HL-60 (cell line): ENCODE results near the gene EEPD1.

Experiments
- DNase-seq, 2 experiments: peaks; one replicate each; pipeline ENCODE4 v3.0.0-alpha.2; 2010 to 2020; ENCODE audit warnings: low read depth in 1 of 2, low spot score in 1 of 2
- H3K27ac ChIP-seq: fragments of 250-450 bp; sonication (Bioruptor Pico); replicated peaks from 2 replicates; pipeline ENCODE4 v1.5.1; 2020; ENCODE audit warnings: mild to moderate bottlenecking, moderate library complexity
- H3K27me3 ChIP-seq: fragments of 250-450 bp; sonication (Bioruptor Pico); 2 replicates; pipeline ENCODE4 v1.5.1; 2021; ENCODE audit warnings: mild to moderate bottlenecking, moderate library complexity; ENCODE audit not compliant: insufficient read depth, poor library complexity, severe bottlenecking
- H3K4me3 ChIP-seq: replicated peaks from 2 replicates; pipeline ENCODE4 v1.5.1; 2011; ENCODE audit warnings: mild to moderate bottlenecking, control low read depth, low read length; ENCODE audit not compliant: insufficient read depth
- GABPA ChIP-seq: IDR thresholded peaks from 2 replicates; pipeline ENCODE4 v1.6.1; 2012; ENCODE audit warnings: low read depth
- POLR2AphosphoS5 ChIP-seq: IDR thresholded peaks from 2 replicates; pipeline ENCODE4 v1.6.1; 2012; ENCODE audit warnings: low read depth
- SPI1 ChIP-seq: IDR thresholded peaks from 2 replicates; pipeline ENCODE4 v1.6.1; 2012; ENCODE audit warnings: low read depth, mild to moderate bottlenecking, borderline replicate concordance
- TF ChIP-seq, protein P1 (sequence below): IDR thresholded peaks from 2 replicates; pipeline ENCODE4 v1.6.1; 2012; ENCODE audit warnings: low read depth; ENCODE audit not compliant: insufficient replicate concordance
- TF ChIP-seq, protein P2 (sequence below): IDR thresholded peaks from one replicate; pipeline ENCODE4 v1.5.1; 2011; ENCODE audit warnings: low read length, control low read depth, inconsistent platforms; ENCODE audit not compliant: insufficient read depth

Gene EEPD1

DNA sequence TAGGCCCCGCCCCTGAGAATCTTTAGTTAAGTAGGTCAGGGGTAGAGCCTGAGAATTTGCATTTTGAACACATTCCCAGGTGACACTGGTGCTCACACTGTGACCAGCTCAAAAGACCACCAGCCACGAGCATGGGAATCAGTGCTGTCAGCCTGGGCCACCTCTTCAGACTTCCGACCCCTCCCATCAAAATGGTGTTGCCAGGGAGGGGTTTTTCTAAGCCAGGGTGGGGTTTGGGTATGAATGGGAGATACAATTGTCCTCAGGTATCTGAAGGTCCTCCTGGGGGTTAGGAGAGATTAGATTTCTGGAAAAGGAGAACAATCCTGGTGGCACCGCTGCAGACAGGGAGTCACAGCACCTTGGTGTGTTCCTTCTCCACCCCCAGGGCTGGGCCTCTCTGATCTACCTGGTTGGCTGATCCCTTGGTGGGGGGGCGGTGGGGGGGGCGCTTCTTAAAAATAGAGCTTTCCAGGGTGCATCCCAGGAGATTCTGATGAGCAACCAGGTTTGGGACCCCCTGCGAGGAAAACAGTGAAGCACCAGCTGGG is 125.1 kb downstream of the EEPD1 start:
- Histone ChIP-seq H3K27me3 (no peaks in the 10 kb centered on the region), H3K4me3 (no peak overlapping the region), H3K27ac (no peak overlapping the region)
- DNase-seq, result no peak
- TF ChIP-seq POLR2AphosphoS5 (no peak), GABPA (no peak)

DNA sequence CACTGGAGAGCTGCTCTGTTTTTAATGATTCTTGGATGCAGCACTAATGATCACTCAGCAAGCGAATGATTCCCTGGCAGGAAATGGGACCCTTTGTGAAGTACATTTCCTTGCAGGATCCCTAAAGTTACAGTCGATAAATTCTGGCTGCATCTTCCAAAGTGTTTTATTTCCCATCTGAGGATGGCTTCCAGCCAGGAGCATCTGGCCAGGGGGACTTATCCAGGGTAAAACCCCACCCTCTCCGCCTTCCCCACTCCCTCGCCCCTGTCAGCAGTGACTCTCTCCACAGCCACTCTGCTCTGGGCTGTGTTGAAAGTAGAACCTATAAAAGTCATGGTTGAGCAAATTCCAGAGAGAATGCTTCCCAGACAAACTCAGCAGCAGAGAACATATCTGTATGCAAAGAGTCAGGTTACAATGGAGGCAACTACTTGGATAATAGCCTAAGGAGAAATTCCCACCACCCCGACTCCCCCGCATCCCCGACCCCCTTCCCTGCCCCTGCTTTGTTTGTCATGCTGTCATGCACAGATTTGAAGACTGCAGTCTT is 125.6 kb downstream of the EEPD1 start:
- Histone ChIP-seq H3K27me3 (no peaks in the 10 kb centered on the region), H3K4me3 (no peak overlapping the region), H3K27ac (no peak overlapping the region)
- no peak for DNase-seq
- TF ChIP-seq GABPA, result no peak
- TF ChIP-seq, protein P1, sequence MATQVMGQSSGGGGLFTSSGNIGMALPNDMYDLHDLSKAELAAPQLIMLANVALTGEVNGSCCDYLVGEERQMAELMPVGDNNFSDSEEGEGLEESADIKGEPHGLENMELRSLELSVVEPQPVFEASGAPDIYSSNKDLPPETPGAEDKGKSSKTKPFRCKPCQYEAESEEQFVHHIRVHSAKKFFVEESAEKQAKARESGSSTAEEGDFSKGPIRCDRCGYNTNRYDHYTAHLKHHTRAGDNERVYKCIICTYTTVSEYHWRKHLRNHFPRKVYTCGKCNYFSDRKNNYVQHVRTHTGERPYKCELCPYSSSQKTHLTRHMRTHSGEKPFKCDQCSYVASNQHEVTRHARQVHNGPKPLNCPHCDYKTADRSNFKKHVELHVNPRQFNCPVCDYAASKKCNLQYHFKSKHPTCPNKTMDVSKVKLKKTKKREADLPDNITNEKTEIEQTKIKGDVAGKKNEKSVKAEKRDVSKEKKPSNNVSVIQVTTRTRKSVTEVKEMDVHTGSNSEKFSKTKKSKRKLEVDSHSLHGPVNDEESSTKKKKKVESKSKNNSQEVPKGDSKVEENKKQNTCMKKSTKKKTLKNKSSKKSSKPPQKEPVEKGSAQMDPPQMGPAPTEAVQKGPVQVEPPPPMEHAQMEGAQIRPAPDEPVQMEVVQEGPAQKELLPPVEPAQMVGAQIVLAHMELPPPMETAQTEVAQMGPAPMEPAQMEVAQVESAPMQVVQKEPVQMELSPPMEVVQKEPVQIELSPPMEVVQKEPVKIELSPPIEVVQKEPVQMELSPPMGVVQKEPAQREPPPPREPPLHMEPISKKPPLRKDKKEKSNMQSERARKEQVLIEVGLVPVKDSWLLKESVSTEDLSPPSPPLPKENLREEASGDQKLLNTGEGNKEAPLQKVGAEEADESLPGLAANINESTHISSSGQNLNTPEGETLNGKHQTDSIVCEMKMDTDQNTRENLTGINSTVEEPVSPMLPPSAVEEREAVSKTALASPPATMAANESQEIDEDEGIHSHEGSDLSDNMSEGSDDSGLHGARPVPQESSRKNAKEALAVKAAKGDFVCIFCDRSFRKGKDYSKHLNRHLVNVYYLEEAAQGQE, result no peak
- no peak for TF ChIP-seq POLR2AphosphoS5
- no peak for TF ChIP-seq SPI1
- TF ChIP-seq, protein P2, sequence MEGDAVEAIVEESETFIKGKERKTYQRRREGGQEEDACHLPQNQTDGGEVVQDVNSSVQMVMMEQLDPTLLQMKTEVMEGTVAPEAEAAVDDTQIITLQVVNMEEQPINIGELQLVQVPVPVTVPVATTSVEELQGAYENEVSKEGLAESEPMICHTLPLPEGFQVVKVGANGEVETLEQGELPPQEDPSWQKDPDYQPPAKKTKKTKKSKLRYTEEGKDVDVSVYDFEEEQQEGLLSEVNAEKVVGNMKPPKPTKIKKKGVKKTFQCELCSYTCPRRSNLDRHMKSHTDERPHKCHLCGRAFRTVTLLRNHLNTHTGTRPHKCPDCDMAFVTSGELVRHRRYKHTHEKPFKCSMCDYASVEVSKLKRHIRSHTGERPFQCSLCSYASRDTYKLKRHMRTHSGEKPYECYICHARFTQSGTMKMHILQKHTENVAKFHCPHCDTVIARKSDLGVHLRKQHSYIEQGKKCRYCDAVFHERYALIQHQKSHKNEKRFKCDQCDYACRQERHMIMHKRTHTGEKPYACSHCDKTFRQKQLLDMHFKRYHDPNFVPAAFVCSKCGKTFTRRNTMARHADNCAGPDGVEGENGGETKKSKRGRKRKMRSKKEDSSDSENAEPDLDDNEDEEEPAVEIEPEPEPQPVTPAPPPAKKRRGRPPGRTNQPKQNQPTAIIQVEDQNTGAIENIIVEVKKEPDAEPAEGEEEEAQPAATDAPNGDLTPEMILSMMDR, result no peak

DNA sequence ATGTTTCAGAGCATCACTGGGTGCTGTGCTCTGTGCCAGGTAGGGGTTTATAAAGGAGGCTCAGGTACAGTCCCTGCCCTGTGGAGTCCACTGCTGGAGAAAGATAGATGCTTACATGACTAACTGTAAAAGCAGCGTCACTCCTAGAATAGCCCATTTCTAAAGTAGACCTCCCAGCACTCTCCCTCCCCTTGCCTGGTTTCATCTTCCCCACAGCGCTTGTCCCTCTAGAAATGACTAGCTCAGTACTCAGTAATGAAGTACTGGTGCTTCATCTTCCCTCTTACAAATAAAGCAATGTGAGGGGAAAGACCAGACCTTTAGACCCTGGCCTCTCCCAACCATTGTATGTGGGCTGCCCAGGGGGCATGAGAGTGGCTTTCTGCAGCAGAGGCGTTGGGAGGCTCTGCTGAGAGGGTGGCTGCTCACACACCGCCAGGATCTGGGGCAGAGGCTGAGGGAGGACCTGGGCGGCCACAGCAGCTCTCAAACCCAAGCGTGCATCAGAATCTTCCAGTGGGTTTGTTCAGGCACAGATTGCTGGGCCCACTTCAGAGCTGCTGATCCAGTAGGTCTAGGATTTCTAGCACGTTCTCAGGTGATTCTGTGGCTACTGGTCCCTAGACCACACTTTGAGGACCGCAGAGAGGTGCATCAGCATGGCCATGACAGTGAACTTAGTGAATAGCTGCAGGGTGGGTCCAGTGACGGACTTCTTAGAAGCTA is 126.3 kb downstream of the EEPD1 start:
- no peaks in the 10 kb centered on the region for H3K27me3 ChIP-seq
- DNase-seq, result no peak
- TF ChIP-seq, protein P2, result no peak
- TF ChIP-seq POLR2AphosphoS5 (no peak), GABPA (no peak)
- TF ChIP-seq, protein P1, result no peak
- no peak overlapping the region for H3K4me3 ChIP-seq
- H3K27ac ChIP-seq, result no peak overlapping the region

DNA sequence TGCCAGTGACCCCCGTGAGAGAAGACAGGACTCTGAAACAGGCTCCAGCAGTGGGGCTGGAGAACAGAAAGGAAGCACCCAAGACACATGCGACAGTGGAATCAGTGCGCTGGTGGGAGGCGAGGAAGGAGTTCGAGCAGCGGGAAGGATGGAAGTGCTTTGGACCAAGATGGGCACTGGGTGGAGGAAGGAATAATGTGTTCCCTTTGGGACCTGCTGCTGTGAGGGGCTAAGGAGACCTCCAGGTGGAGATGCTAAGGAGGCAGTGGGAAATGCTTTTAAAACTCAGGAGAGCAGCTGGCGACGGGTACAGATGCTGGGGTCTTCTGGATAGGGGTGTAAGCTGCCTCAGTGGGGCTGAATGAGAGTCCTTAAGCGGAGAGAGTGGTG is 126.9 kb downstream of the EEPD1 start:
- TF ChIP-seq GABPA (no peak), POLR2AphosphoS5 (no peak), SPI1 (no peak)
- TF ChIP-seq, protein P2, result no peak
- TF ChIP-seq, protein P1, result no peak
- no peak for DNase-seq
- no peak overlapping the region for H3K4me3 ChIP-seq
- no peak overlapping the region for H3K27ac ChIP-seq
- H3K27me3 ChIP-seq, result no peaks in the 10 kb centered on the region
